HuH-7 (cell line): Measurements from ENCODE around the gene CDC42SE2.
A peak's percentile ranks its signal among the peaks of the same experiment; 100 is the strongest.
"Not testable (repeated sequence)": the region's sequence is repeated elsewhere in the genome, so short reads cannot be mapped to it uniquely, and the experiment has no call there.

Source experiments
- DNase-seq: peaks from one replicate; pipeline ENCODE4 v3.0.0; 2011; ENCODE audit warnings: low spot score

CDC42SE2 gene

DNA sequence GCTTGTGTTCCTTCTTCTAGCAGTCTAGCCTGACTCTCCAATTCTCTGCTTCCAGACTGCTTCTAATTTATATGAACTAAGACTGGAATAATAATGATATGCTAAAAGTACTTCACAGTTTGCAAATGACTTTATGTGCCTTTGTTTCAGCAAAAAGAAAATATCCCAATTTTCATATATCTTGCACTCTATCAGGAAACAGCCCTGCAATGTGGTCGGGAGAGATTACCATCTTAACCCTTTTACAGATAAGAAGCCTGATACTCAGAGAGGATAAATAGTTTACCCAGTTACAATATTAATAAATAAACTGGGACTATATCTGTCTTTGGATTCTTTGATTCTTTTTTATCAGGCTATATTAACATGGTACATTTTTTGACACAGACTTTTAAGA is 126.0 kb downstream of the CDC42SE2 start:
- no peak for DNase-seq

DNA sequence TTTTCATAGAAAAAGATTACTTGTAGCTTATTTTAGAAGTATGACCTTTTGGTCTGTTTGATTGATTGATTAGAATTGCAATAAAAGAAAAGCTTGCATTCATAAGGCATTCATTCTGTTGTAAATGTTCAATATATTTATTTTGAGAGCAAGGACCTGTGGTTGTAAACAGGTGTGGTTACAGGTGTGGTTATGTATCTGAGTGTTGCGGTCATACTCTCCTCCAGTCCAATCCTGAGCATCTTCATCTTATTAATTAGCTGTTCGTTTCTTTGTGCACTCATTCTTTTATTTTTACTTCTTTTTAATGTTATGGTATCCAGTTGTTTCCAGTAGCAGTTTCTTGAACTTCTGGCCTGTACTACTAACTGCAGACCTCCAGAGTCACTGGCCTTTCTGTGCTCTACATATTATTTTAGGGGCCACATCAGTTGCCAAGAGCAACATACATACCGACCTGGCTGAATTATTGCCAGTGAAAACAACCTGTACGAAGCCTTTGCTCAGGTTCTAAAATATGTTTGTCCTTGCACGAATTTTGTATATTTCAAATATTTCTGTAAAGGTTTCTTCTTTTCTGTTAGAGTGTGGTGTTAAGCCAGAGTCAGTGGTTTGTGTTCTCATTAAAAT is 128.7 kb downstream of the CDC42SE2 start:
- no peak for DNase-seq

DNA sequence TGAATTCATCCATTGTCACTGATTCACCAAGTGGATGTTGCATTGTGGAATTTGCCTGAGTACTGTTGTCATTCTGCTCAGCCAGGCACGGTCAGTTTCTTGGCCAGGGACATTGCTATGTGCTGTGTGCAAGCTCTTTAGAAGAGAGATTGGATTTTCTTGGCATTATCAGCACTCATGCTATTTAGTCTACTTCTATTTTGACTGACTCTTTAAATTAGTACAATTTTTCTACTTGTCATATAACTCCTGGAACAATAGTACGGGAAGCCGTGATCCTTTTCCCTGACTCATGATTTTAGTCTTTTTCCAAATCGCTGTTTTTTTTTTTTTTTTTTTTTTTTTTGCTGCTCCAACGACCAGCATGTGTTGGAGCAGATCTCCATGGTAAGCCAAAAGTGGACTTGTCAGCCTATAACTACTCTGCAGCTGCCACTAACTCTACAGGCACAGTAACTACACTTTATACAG is 129.7 kb downstream of the CDC42SE2 start:
- DNase-seq = no peak

DNA sequence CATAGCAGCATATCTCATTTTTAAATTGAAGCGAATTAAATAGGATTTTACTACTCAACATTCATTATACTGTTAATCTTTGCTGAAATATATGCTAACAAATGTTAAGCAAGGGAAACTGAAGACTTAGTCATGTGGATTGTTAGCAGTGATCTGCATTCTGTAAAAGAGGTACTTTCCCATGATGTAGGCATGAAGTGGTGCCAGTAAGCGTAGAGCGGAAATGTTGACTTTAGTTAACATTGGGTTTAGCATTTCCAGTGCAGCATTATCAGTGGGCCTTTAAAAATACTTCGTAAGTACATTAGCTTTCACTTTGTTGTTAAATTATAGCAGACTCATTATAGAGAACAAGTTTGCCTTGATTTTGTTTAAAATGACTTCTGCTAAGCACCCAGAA is 130.3 kb downstream of the CDC42SE2 start:
- DNase-seq = no peak

DNA sequence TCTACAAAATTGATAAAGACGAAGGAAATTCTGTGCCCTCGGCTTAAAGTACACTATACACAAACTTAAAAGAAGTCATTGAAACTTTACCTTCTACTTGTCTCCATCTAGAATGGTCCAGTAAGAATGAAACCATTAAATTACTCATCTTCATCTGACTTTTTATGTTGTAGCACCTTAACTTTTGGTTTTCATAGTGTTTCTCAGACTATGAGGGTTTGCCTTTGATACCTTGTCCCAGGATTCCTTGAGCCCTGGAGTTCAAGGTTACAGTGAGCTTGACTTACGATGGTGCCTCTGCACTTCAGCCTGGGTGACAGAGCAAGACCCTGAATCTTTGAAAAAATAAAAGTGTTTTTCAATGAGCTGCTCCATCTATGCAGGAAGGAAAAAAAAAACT is 132.2 kb downstream of the CDC42SE2 start:
- DNase-seq = no peak

DNA sequence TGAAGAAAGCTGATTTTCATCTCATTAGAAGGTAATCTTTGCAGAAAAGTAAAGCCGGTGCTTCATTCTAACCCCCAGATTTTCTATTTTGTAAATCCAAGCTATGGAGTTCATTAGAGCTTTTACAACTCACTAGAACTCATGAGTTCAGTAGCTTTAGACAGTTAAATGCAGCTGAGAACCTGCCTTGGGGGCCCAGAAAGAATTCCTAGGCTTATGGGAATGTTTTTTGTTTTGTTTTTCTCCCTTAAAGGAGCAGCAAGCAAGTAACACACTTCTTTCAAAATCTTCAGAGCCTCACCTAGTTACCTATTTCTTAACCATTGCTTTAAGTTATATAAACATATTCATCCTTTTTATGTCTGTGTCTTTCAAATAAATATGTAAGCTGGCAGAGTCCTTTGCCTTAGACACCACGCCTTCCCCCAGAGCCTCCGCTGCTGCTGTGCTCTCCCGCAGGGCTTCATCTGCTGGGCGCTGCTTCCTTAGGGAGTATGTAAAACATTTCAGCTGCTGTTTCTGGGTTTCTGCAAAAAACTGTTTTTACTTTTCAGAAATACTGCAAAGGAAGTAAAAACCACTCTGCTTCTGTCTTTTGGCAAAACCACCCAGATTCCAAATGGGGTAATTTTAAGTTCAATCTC is 132.9 kb downstream of the CDC42SE2 start:
- DNase-seq = no peak

DNA sequence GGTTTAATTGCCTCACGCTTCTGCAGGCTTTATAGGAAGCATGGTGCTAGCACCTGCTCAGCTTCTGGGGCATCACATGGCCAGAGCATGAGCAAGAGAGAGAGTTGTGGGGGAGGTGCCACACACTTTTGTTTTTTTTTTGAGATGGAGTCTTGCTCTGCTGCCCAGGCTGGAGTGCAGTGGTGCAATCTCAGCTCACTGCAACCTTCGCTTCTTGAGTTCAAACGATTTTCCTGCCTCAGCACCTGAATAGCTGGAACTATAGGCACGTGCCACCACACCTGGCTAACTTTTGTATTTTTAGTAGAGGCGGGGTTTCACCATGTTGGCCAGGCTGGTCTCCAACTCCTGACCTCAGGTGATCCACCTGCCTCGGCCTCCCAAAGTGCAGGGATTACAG is 135.2 kb downstream of the CDC42SE2 start:
- not testable (repeated sequence) for DNase-seq

DNA sequence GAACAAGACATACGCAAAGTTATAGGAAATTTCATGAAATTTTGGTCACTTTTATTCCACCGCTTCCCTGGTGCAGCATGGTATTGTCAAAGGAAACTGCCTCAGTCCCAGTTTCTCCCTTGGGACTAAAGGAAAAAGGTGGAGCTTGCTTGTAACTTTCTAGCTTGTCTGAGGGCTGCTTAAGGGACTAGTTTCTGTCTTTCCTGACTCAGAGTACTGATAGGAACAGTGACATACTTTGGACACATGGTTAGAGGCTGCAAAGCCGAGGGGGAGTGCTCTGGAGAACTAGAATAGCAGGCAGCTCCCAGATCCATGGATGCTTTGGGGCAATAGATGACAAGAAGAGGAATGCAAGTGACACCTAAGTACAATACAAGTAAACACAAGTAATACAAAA is 136.7 kb downstream of the CDC42SE2 start:
- no peak for DNase-seq

DNA sequence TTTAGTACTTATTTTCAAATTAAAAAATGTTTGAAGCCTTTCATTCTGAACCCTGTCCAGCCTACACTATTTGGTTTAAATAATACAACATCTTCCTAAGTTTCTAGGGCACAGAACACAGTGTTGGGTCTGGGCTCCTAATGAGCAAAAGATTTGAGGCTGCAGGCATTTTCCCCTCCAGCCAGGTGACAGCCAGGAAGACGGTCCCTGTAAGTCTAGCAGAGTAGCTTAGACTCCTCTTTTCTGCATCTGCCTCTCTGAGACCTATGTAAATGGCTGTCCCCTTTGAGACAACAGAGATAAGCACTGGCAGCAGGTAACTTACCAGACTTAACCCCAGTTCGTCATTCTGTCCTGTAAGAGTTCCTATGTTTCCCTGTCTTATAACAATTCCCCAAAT is 141.8 kb downstream of the CDC42SE2 start:
- no peak for DNase-seq

DNA sequence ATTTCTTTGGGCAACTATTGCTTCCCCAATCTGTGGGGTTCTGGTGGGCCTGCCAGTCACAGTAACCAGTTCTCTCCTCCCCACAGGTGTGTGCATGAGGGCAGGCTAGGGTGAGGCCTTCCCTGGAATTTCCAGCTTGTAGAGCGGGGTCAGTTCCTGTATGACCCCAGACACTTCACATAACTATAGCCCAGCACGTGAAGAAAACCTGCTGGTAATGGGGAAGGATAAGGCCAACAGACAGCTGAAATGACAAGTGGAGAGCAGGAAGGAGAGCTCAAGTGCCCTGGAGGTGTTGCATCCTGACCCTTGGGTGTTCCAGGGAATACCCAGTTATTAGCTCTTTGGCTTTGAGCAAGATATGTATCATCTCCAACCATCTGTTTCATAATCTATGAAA is 142.2 kb downstream of the CDC42SE2 start:
- no peak for DNase-seq

DNA sequence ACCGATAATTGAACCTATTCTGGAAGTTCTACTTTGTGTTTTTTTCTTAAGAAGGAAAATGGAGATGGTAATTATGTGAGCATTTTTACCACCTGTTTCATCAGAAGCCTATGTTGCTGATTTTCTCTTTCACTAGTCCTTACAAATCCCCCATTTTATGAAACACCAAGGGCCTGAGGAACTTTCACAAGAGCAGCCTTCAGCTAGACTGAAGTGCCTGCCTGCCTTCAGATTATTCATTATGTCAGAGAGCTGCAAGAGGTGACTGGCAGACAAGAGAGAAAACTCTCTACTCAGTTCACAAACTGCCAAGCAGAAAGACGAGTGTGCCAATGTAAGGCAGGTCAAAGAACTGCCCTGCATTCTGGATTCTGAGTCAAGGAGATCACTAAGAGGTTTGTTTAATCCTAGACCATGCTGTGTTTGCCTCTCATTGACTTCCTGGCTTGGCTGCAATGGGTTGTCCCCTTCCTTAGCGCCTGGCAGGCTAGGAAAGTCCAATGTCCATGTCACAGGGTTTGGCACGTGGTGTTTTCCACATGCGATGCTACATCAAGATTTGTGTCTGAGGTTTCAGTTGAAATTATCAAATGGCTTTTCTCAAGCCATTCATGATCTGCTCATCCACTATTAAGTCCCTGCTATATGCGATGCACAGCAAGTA is 143.3 kb downstream of the CDC42SE2 start:
- DNase-seq = no peak

DNA sequence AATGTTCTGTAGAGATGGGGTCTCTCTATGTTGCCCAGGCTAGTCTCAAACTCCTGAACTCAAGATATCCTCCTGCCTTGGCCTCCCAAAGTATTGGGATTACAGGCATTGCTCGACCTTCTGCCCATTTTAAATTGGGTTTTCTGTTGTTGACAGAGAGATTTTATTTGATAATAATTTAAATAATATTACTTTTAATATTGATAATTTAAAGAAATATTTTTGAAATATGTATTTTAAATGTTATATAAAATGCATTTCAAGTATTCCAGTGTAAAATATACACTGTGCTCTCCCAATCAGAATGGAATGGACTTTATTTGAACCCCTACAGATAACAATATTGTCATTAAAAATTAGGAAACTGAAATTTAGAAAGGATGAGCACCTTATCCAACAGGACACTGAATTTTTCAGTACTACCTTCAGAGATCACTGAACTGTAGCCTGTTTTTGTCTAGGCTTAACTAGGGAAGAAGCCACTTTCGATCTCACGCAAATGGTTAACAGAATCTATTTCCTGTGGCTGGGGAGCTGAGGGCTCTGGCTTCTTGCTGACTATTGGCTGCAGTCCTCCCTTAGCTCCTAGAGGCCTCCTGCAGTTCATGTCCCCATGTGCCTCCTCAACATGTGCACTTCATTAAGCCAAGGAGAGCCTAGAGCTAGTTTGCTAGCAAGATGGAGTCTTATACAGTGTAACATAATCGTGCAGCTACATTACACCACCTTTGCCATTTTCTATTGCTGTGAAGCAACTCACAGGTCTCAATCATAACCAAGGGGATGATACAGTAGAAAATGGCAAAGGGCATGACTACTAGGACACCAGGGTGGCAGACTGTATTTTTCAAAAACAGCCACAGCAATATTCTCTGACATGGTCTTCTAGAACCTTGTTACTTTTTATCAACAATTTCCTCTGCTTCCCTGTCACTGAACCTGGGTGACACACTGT is 150.0 kb downstream of the CDC42SE2 start:
- no peak for DNase-seq

DNA sequence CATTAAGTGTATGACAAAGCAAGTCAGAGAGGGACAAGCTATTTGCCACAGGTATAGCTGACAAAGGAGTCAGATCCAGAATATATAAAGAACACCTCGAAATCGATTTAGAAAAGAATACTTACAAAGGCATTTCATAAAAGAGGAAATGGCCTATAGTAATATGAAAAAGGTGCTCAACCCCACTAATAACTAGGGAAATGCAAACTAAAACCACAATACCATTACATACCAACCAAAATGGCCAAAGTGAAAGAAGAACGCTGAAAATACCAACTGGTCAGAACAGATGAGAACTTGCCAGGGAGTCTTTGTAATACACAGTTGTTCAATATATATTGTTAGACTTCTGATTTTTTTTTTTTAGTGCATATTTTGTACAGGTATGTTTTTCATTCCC is 152.9 kb downstream of the CDC42SE2 start:
- DNase-seq = no peak

DNA sequence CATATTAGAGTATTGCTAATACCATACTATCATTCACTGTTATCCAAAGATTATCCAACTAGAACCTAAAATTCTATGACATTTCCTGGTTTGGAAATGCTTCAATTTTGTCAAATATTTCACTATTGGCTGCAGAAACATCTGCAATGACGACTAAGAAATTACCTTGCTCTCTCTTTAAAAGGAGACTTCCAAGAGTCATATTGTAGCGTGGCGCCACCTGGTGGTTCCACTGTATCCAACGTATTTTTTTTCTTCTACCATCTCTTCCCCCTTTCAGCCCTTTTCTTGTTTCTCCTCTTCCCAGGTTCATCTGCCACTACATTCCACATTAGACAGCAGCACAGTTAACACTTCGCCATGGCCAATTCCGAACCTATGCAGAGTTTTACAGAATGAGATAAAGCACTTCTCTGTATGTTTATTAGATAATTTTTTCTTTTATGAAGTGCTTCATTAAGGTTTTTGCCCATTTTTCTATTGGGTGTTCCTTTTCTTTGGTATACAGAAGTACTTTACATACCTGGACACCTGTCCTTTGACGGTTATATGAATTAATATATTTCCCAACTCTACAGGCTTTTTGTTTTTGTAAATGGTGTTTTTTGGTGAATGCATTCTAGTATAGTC is 153.5 kb downstream of the CDC42SE2 start:
- peak; percentile 42 for DNase-seq

DNA sequence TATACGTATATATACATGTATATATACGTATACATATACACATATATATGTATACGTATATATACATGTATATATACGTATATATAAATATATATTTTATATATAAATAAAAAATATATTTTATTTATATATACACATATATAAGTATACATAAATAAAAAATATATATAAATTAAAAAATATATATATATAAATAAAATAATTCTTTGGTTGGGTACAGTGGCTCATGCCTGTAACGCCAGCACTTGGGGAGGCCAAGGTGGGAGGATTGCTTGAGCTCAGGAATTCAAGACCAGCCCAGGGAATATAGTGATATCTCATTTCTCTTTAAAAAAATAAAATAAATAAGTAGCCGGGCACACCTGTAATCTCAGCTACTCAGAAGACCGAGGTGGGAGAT is 155.0 kb downstream of the CDC42SE2 start:
- no peak for DNase-seq

DNA sequence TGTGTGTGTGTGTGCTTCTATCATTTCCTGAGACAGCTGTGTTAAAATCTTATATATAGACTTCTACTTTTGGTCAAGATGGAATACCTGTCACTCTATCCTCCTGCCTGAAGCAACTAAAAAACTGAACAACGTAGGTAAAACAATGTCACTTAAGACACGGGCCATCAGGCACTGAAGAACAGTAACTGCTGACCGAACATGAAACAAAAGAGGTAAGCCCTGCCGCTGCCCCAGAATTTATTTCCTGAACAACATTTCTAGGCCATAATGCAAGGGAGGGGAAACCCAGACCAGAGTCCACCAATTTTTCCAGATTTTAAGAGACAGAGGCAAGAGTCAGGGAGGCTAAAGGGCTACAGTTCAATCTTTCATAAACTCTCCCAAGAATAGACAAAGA is 156.0 kb downstream of the CDC42SE2 start:
- DNase-seq = no peak

DNA sequence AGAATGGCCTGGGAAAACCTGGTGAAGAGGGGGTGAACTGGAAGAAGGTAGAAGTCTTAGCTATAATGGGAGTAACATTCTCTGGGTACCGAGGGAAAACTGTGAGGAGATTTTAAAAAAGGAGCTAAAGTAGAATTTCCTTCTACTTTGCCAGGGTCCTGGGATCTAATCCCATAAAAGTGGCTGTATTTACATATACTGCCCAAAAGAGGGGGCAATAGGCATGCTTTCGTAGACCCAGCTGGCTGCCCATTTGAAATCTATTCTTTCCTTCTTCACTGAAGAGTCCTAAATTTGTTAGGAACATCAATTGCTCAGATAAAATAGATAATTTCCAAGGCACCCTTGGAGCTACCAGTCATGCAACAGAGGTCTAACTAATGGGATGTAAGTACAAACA is 159.2 kb downstream of the CDC42SE2 start:
- peak; percentile 15 for DNase-seq

DNA sequence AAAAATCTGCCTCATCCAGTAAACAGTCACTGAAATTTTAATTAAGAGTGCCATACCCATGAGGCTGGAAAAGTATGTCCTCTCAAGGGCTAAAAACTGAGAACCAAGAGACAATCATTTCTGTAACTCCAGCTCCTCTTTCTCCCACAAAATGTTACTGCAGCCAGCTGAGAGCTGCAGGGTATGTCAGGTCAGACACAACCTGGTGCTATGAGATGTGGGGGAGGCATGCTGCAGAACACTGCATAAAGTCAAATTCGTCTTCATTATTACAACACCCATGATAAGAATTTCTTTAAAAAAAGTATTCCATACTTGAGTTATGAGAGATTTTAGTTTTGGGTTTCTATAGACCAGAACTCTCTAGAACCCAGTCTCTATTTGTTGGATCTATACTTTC is 162.2 kb downstream of the CDC42SE2 start:
- DNase-seq = no peak

DNA sequence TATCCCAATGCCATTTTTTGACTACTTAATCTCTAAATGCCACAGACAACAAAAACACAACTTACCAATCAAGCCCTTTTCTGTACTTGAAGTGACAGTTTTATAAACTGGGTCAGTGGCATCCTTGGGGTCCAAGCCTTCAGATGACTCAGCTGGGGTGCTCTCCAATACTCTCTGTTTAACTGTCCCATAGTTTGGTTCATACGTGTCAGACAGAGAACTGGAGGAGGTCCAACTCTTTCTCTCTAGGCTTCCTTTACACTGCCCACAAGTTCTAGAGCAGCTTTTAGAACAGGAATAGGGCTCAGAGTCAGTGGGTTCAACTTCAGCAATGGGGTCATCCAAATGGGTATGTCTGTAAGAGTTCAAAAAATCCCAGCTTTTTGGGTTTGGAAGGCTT is 166.9 kb downstream of the CDC42SE2 start:
- no peak for DNase-seq

DNA sequence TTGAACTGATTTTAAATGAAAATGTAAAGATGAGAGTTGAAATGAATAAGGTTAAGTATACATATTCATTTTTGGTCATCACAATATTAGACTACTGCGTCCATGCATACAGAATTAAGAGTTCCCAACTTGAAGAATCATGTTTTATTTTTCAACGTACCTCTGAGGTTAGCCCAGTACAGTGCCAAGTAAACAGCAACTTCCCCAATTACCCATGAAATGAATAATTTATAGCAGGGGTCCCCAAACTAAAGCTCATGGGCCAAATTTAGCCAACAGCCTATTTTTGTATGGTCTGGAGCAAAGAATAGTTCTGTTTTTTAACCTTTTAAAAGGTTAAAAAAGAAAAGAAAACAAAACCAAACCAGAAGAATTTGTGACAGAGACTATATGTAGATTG is 167.9 kb downstream of the CDC42SE2 start:
- no peak for DNase-seq

DNA sequence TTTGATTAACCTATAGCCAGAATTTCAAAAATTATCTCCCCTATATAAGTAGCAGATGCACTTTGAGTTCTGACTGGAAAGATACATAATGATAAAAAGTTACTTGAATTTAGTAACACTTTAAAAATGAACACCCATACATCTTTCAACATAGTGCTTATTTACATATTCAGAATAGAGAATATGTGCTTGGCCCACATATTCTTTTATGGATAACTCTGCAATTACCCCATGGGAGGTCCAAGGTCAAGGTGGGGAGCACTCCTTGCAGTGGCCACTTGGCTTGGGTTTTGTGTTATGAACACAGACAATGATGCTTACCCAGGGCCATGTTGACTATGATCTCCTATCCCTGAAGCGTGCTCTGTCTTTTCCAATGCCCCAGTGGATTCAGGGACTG is 169.3 kb downstream of the CDC42SE2 start:
- no peak for DNase-seq

DNA sequence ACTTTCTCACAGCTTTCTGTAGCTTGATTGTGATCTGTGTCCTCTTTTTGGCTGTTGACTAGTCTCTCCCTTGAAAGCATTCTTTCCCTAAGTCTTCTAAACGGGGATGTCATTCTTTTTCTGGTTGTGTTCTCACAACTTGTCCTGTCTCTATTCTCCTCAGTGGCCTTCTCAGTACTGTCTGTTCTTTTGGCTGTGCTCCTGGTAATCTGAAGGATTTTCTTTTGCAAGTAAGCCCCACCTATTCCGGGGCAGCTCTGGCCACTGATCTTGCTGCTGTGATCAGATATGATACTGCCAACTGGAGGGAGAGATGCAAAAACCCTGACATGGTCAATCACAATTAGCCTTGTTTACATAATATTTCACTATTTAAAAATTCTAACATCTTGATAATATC is 172.2 kb downstream of the CDC42SE2 start:
- no peak for DNase-seq
